Measurements from ENCODE around the gene MIGA2. TPM values are rescaled to one million over a fixed set of nuclear protein-coding genes. Genes with fewer than 3 reads are reported as not detected.

MIGA2 gene
- total and polyA plus RNA-seq, 2 of the 4 experiments (the other 2 are of a cell fraction), result 12.5 to 25.3 TPM

GRCh38 chr9:129095170-129095667 is 58.8 kb downstream of the MIGA2 start:
- no peaks in the 10 kb centered on the region for H4K20me1 ChIP-seq (ENCODE audit: insufficient read depth, low read length)
- H3K14ac ChIP-seq (replicated peaks; ENCODE audit: low read depth, low read length), result no peak overlapping the region
- H3K9me3 ChIP-seq (ENCODE audit: control insufficient read depth, insufficient read depth, low read length), result no peaks in the 10 kb centered on the region
- no peak overlapping the region for H2BK120ac ChIP-seq (ENCODE audit: low read depth, low read length)
- H2AFZ ChIP-seq (replicated peaks; ENCODE audit: low read length, poor library complexity), result no peak overlapping the region
- BruUV-seq (replicated peaks), result TSS peak; percentile 70
- peaks cover 35% of the 10 kb centered on the region for H3K36me3 ChIP-seq (ENCODE audit: control insufficient read depth, insufficient read depth, low read length)
- H3K9me1 ChIP-seq (ENCODE audit: insufficient read depth, low read length), result no peaks in the 10 kb centered on the region
- no peak overlapping the region for H2AK5ac ChIP-seq (ENCODE audit: low read depth, low read length)
- H3K18ac ChIP-seq (ENCODE audit: low read depth, low read length), result no peak overlapping the region
- no peaks in the 10 kb centered on the region for H3K27me3 ChIP-seq (ENCODE audit: control insufficient read depth, insufficient read depth, low read length)
- no peak overlapping the region for H3K23ac ChIP-seq (ENCODE audit: low read depth, low read length)
- H3K56ac ChIP-seq (ENCODE audit: extremely low read depth, insufficient read depth, low read length), result no peak overlapping the region
- in situ Hi-C loops (cut with MboI; ENCODE audit: low sequenced_read_pairs), result no loop called here
- H2BK20ac ChIP-seq (ENCODE audit: low read depth, low read length), result no peak overlapping the region
- no peak for ATAC-seq (ENCODE audit: low read depth)
- dilution Hi-C loops (cut with HindIII; ENCODE audit: low sequenced_read_pairs, unreplicated experiment), result no loop called here
- H2AK9ac ChIP-seq (replicated peaks; ENCODE audit: low read depth, low read length, poor library complexity), result no peak overlapping the region
- H3K4ac ChIP-seq (ENCODE audit: low read depth, low read length), result no peak overlapping the region
- H4K8ac ChIP-seq (ENCODE audit: low read depth in 2 of 2, low read length in 2 of 2), result no peak overlapping the region
- H3K4me3 ChIP-seq (ENCODE audit: insufficient read depth, low read depth, low read length), result no peak overlapping the region
- H3K4me1 ChIP-seq (ENCODE audit: control insufficient read depth, insufficient read depth, low read length), result no peaks in the 10 kb centered on the region
- no peak overlapping the region for H2BK15ac ChIP-seq (ENCODE audit: low read depth, low read length)
- H3K79me1 ChIP-seq (ENCODE audit: low read depth in 1 of 2, low read length in 2 of 2), result no peaks in the 10 kb centered on the region
- H3K4me2 ChIP-seq (ENCODE audit: low read depth, low read length), result no peak overlapping the region
- H4K91ac ChIP-seq (ENCODE audit: insufficient read depth, low read depth, low read length), result no peak overlapping the region
- intact Hi-C loops (cut with micrococcal nuclease), result no loop called here
- CTCF ChIA-PET, result no interaction called here
- TF ChIP-seq POLR2A (IDR thresholded peaks at IDR 0.05; ENCODE audit: low read depth, low read length), result no peak
- no peak for TF ChIP-seq CEBPB (IDR thresholded peaks at IDR 0.05; ENCODE audit: low read depth, low read length)
- TF ChIP-seq USF2 (IDR thresholded peaks at IDR 0.05; ENCODE audit: low read depth, low read length), result no peak
- POLR2A ChIA-PET (ENCODE audit: unreplicated experiment), result no interaction called here
- 95% methylated on average over 16 of the region's 21 CpGs; no CpG with 5 or more reads in 1 of the 2 experiments for WGBS, 2 experiments (ENCODE audit: extremely low coverage in 2 of 2, insufficient read length in 1 of 2)
- H4K5ac ChIP-seq (ENCODE audit: low read depth, low read length), result no peak overlapping the region
- no peak overlapping the region for H3K27ac ChIP-seq (ENCODE audit: insufficient read depth, low read length)
- DNase-seq, result no peak
- H3K9ac ChIP-seq (ENCODE audit: low read depth, low read length), result no peak overlapping the region
- H2BK5ac ChIP-seq (ENCODE audit: low read depth, low read length, poor library complexity, severe bottlenecking), result no peak overlapping the region

Data from IMR-90 (cell line).